COLO829 (cell line): Measurements from ENCODE around the gene RASA3.
A peak's percentile ranks its signal among the peaks of the same experiment; 100 is the strongest.
"Not testable (repeated sequence)": the region's sequence is repeated elsewhere in the genome, so short reads cannot be mapped to it uniquely, and the experiment has no call there.

Source experiments
- DNase-seq: peaks from one replicate; pipeline ENCODE4 v3.0.0; 2012; ENCODE audit warnings: low spot score

The RASA3 gene

DNA sequence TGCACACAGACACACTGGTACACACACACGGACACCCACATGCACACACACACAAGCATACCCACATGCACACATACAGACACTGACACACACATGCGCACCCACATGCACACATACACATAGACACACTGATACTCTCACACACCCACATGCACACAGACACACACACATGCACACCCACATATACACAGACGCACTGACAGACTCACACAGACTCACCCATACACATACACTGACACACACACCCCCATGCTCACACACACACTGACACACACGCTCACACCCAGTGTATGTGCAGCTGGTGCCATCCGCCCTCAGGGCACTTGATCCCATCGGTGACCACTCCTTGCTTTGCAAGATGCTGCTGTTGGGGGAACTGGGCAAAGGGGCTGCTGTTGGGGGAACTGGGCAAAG is 9.7 kb upstream of the RASA3 start:
- DNase-seq = no peak

DNA sequence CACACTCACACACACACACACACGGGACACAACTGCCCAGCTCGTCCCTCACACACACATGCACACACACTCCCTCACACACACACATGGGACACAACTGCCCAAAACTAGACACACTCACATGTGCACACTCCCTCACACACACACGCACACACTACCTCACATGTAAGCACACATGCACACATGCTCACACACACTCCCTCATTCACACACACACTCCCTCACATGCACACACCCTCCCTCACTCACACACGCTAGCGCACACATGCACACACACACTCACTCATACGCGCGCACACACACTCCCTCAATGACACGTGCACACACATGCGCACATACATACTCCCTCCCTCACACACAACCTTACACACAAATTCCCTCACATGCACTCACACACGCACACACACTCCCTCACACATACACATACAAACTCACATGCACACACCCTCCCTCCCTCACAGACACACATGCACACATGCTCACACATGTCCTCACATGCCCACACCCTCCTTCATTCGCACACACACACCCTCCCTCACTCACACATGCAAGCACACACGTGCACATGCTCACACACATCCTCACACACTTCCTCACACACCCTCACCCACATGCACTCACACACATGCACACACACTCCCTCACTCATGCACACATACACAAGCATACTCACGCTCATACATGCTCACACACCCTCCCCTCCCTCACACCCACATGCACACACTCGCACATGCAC is 9.0 kb upstream of the RASA3 start:
- no peak for DNase-seq

DNA sequence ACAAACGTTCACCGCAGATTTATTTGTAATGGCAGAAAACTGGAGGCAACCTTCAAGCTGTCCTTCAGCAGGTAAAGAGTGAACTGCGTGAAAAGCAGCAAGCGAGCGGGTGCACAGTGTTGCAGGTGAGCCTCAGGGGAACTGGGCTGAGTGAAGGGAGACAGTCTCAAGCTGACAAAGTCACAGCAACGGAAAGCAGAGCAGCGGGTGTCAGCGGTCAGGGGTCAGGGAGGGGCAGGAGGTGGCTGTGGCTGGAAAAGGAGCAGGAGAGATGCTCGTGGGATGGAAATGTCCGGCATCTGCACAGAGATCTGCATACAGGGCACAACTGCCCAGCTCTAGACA is 8.5 kb upstream of the RASA3 start:
- DNase-seq = no peak

DNA sequence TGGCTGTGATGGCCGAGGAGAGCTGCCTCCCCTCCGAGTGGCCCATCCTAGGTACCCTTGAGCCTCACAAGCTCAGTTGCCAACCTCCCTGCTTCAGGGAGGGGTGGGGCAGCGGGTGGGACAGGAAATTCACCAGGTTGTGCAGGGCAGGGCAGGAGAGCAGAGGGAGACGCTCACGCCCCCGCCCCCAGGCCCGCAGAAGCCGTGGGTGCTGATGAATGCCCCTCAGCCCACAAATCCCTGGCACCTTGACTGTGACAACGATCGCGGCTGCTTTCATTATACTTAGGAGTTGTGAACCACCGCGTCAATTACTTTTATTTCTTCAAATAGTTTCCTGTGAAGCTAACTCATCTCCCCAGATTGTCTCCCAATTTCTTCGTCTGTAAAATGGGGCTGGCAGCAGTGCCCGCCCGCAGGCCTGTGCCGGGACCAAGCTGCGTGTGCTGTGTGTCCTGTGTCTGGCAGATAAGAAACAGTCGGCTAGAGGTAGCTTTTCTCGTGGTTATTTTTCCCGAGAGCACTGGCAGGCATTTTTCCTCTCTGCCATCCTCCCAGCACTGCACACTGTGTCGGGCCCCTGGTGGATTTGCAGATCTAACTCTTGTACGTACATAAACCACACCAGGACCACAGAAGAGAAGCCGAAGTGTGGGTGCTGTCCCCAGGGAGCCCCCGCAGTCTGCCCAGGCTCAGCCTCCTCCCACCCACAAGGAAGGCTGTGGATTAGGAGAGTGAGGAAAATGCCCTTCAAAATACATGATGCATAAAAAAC is 7.9 kb upstream of the RASA3 start:
- DNase-seq = no peak

DNA sequence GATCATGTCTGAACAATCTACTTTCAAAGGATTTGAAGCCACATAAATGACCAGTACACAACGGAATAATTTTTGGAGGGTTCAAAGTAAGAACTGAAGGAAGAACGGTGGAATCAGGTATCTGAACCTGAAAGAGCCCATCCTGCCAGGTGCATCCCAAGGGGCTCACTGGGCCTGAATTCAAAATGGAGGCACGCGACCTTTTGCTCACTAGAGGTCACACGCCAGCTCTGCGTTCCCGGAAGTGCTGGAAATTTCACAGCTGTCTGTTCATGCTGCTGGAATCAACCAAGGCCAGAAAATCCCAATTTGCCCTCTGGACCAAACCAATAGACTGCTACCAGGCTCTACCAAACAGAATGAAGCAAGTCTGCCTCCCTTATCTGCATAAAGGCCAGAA is 4.2 kb upstream of the RASA3 start:
- DNase-seq = no peak

DNA sequence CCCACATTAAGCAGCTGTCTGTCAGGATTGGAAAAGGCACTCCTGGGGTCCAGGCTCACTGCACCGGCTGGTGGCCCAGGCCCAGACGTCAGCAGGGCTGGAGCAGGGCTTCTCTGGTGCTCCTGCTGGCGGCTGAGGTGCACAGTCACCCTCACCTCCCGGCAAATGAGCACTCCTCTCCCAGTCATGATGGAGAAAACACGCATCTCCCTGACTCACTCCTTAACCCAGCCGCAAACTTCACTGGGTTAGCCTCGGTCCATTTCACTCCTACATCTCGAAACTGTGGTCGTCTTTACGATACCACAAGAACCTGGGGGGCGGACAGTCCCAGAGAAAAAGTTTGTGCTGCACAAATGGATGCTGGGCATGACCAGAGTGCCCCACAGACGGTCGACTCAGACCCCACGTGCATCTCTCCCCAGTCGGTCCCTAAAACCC is 3.3 kb upstream of the RASA3 start:
- no peak for DNase-seq

DNA sequence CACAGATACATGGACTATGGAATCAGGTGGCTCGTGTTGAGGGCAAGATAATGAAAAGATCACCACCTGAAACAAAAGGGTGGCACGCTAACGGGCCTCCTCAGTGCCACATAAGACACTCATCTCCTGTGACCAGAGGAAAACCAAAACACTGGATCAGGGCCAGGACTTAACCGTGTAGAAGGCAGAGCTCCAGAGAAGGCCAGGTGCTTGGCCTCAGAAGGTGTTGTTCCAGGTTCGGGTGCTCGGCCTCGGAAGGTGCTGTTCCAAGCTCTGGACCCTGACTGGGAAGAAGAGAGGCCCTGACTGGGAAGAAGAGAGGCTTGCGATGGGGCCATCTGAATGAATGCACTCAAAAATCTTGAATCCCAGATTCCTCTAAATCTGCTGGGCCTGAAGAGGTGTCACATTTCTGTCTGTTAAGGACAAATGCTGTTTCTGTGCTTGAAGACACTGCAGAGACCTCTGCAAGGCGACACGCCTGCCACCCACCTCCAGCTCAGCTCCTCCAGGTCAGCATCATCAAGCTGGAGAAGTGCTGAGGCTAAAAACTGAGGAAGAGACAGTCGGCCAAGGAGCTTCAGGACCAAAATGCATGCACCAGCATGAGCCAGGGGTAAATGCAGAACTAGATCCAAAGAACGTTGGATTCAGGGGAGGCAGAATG is 2.7 kb upstream of the RASA3 start:
- DNase-seq = no peak

DNA sequence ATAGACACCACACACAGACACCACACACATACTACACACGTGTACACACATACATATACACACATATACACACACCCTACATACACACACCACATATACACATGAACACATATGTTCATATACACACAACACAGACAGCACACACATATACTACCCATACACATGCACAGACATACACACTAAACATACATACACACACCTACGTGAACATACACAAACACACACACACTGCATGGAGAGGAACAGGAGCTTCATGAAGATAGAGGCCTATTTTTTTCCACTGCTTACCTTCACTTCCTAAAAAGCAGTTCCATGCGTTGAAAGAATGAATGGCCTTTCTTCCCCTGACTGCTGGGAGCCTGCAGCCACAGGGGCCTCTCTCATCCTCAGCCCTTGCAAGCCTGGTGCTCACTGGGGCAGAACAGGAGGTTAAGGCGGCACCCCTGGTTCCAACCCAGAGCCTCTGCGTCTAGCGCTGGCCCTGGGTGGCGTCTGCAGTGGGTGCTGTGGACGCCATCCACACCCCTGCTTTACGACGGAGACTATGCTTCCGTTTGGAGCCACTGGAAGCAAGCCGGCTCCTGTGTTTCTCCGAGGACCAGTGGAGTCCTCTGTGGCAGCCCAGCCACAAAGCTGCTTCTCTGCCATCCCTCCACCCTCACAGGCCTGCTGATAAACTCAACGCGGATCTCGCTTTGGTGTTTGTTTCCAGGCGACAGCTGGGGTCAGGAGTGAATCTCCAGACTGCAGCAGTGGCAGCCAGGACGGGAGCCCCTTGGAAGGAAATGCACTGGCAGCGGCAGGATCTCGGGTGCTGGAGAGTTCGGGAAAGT is 1.9 kb upstream of the RASA3 start:
- DNase-seq = no peak

DNA sequence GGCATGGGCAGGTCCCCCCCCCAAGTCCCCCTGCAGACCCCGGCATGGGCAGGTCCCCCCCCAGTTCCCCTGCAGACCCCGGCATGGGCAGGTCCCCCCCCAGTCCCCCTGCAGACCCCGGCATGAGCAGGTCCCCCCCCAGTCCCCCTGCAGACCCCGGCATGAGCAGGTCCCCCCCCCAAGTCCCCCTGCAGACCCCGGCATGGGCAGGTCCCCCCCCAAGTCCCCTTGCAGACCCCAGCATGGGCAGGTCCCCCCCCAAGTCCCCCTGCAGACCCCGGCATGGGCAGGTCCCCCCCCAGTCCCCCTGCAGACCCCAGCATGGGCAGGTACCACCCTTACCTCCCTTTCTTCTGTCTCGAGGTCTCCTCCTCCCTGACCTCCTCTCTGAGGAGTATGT is 1.1 kb upstream of the RASA3 start:
- DNase-seq = not testable (repeated sequence)

DNA sequence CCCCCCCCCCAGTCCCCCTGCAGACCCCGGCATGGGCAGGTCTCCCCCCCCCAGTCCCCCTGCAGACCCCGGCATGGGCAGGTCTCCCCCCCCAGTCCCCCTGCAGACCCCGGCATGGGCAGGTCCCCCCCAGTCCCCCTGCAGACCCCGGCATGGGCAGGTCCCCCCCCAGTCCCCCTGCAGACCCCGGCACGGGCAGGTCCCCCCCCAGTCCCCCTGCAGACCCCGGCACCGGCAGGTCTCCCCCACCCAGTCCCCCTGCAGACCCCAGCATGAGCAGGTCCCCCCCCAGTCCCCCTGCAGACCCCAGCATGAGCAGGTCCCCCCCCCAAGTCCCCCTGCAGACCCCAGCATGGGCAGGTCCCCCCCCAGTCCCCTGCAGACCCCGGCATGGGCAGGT is 703 bp upstream of the RASA3 start:
- DNase-seq = not testable (repeated sequence)

DNA sequence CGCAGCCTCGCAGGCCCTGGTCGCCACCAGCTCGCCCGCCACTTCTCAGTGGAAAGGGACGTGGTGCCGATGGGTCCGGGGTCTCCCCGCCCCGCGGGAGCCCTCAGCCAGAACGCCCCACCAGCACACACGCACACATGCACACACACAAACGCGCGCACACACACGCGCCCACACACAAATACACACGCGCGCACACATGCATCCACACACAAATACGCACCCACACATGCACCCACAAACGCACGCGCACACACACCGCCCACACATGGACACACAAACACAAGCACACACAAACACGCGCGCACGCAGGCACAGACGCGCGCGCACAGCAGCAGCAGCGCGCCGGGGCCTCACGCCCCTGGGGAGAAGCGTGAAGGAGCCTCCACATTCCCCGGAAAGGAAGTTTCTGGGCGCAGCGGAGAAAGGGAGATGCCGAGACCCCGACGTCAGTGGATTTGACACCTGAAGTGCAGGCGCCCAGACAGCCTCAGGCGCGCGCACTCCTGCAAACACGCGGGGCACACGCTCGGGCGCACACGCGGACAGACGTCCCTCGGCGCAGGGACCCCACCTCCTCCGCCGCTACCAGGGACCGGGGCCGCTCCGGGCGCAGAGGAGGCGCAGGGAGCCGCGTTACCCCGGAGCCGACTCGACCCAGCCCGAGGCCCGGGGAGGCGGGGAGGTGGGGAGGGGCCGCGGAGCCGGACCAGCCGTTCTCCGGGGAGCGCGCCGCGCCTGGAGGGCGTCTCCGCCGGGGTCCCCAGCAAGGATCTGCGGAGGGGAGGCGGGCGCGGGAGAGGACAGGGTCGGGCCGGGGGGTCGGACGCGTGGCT is 622 bp downstream of the RASA3 start:
- DNase-seq = no peak

DNA sequence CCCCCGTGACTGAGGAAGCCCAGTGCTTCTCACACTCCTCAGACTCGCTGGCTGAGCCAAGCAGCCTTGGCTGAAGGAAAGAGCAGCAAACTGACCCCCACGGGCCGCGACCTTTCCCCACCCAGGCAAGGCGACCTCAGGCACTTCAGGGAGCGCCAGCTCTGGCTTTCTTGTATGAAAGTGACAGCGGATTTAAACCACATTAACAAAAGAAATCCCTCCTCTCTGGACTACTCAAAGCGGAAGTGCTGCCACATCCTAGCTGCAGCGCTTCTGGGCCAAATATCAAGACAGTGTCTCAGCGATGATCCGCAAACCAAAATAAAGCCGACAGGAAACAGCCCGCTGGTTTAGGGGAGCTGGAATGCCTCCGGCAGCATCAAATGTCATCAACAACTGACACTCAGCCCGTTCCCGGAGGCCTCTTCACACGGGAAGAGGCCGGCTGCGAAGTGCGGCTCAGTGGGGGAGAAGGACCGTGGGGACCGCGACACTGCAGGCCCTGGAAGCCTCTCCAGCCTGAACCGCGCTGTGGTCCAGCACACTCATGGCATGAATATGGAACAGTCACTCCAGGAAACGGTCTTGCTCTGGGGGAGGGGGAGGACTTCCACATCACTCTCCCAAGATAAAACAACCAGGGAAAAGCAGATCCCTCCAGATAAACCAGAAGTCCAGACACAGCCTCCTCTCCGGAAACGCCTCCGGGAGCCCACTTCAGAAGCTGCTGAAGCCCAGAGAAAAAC is 1.4 kb downstream of the RASA3 start:
- DNase-seq = peak; percentile 77

DNA sequence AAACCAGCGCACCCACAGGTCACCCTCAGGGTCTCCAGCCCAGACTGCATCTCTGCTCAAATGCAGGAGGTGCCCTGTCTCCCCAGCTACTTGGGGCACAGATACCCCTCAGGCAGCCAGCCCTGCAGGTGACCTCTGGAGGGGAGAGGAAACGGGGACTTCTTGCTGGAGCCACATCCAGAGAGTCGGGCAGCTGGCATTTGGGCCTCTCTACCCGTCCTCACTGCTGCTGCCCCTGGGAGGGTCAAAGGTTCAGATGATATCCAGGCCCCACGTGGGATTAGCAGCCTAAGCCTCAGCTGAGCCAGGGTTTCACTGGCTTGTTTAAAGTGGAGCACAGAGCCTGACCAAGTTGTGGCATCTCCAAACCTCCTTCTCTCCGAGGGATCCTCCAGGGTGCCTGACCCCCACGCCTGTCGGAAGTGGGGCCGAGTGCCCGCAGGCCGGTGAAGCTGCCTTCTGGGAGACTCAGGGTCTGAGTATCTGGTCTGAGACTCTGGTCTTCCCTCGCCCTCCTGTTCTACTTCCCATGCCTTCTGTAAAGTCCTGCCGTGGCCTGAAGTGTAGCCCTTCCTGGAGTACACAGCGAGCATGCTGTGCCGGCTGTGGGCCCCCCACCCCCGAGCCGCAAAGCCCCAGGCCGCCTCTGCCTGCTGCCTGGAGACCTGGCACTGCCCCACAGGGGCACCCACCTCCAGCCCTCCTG is 2.1 kb downstream of the RASA3 start:
- no peak for DNase-seq

DNA sequence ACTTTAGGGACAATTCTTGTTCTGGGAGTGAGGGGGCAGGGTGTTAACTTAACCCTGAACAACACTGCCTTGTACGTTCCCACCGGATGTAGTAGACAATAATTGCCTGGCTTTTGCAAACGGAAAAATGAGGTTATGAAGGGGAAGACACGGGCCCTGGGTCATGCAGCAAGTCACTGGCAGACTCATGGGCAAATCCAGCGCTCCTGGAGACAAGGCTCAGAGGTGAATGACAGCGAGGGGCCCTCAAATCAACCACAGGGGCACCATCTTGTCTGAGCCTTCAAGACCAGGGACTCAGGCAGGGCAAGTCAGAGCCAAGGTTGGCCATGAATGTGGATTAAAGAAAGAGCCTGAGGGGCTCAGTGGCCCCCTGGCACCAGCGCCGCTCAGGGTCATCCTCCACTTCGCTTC is 2.8 kb downstream of the RASA3 start:
- no peak for DNase-seq

DNA sequence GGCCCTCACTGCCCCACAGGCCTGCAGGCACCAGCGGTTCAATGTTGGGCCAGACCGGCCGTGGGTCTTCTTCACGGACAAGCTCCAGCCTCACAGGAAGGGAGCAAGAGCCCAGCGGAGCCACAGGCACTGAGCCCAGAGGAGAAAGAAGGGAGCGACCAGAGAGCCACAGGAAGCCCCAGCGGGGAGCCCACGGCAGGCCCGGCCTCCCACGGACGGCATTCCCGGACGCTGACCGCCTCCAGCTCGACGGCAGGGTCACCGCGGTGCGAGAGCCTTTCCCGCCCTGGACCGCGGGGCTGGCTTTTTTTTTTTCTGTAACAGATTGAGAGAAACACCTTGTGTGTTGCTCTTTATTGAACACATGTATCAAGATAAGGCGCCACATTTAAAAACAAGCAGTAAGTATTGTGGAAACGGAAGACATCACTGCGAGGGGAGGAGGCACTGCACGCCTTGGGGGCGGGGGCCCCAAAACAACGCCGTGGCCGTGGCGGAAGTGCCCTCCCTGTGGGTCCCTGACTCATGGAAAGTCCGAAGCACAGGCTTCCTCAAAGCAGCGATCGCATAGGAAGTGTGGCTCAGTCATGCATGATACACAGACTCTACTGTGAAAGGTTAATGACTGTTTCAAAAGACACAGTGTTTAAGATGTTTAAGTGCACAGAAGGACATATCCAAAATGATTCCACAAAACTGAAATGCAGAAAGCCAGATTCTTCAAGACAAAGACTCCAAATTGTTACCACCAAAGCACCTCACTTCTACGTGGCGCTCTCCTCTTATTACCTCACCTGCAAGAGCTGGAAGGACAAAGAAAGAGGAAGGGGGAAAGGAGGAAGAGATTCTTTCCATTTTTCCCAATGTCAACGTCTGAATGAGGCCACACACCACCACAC is 3.5 kb downstream of the RASA3 start:
- peak; percentile 90 for DNase-seq

DNA sequence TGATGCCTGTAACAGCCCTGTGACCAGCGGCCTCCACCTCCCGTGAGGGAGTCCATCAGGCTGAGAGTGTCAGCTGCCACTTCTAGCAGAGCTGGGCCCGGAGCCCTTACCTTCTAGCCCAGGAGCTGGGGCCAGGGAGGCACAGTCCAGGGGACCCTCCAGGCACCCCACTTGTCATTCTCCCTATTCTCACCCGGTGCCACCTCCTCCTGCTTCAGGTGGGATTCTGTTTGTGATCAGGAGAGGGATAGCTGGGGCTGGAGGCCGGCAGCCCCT is 4.1 kb downstream of the RASA3 start:
- no peak for DNase-seq

DNA sequence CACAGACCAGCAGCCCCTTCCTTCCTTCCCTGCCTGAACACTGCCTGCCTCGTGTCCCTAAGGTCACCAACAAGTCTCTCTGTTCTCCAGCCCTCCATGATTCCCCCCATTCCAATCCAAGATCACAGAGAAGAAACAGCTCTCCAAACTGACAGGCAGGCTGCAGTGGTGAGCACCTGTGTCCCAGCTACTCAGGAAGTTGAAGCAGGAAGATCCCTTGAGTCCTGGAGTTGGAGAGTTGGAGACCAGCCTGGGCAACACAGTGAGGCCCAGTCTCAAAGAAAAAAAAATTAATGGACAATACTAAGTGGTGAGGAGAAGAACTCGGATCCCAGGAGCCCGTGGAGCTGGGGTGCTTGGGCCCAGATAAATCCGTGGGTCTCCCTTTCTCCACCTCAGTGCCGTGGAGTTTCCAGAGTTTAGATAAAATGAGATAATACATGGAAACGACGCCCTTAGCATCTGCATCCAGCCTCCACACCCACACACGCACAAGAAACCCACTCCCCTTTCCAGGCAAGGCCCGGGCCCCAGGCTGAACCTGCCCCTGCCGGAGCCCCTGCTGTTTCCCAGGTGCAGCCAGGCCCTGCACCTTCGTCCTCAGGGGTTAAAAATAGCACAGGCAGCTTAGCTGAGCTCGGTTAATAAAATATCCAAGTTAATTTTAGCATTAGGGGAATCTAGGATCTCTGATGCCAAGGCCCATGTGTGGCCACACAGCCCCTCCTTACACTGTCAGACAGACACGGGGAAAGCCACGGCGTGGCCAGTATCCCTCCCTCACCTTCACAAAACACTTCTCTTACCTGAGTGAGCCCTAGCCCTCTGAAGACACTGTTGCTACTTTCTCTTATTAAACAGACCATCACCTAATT is 4.7 kb downstream of the RASA3 start:
- no peak for DNase-seq

DNA sequence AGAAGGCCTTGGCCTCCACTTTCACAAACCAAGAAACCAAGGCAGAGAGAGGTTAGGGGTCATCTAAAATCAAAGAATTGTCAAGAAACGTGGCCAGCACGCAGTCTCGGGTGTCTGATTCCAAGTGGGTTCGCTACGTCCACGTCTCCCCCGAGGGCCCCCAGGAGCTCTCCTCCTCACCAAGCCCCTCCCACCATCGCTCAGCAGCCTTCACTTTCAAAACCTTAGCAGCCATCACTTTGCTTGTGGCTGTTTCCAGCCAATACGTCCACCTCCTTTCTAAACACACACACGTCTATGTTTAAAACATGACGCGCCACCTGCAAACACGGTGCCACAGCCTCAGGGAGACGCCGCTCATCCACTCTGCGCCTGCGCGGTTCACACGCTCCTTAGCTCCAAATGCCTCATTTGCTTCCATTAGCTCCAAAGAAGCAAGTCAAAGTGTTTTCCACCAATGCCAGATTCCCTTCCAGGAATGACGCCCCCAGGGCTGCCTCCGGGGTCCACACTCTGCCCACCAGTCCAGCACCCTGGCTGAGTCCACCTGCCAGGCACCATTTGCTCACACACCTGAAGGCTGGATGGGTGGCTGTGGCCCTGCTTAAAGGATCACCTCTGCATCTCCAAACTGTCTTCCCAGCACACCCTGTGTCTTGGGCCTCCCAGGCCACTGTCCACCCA is 5.5 kb downstream of the RASA3 start:
- DNase-seq = no peak
